GM19035 (cell line): Measurements from ENCODE around the gene ZNF28.
"Not testable (repeated sequence)": the region's sequence is repeated elsewhere in the genome, so short reads cannot be mapped to it uniquely, and the experiment has no call there.

Source experiments
- ATAC-seq: cut with Tn5 transposase; IDR thresholded peaks from one replicate; pipeline ENCODE4 v1.9.1; 2021; ENCODE audit not compliant: unreplicated experiment

The ZNF28 gene

GRCh38 chr19:52821204-52821960 lies at the start of gene ZNF28:
Gene ZNF28, minus strand, starts transcription at chr19:52821633. Its CDS starts 3,675 bp downstream, at chr19:52817958.
- ATAC-seq = peak; percentile 97

GRCh38 chr19:52868031-52868430 lies 46.6 kb upstream of the ZNF28 start:
- not testable (repeated sequence) for ATAC-seq

GRCh38 chr19:52857378-52858191 lies 36.2 kb upstream of the ZNF28 start, which contains the start of gene ZNF468:
Gene ZNF468, minus strand, starts transcription at chr19:52857619. Its CDS starts 3,347 bp downstream, at chr19:52854272.
- ATAC-seq = peak; percentile 99

GRCh38 chr19:52856540-52857377 lies 35.3 kb upstream of the ZNF28 start:
- ATAC-seq = not testable (repeated sequence)

GRCh38 chr19:52847352-52847751 lies 25.9 kb upstream of the ZNF28 start:
- not testable (repeated sequence) for ATAC-seq

GRCh38 chr19:52840825-52841465 lies 19.5 kb upstream of the ZNF28 start:
- not testable (repeated sequence) for ATAC-seq

- ATAC-seq = not testable (repeated sequence)
Observed at GRCh38 chr19:52834289-52834688, 12.9 kb upstream of the ZNF28 start.

- ATAC-seq = not testable (repeated sequence)
Observed at GRCh38 chr19:52833541-52833940, 12.1 kb upstream of the ZNF28 start.

GRCh38 chr19:52829866-52830265 lies 8.4 kb upstream of the ZNF28 start:
- not testable (repeated sequence) for ATAC-seq

- no peak for ATAC-seq
Observed at GRCh38 chr19:52825765-52826164, 4.3 kb upstream of the ZNF28 start.

GRCh38 chr19:52823676-52824075 lies 2.2 kb upstream of the ZNF28 start:
- no peak for ATAC-seq

- peak; percentile 16 for ATAC-seq
Observed at GRCh38 chr19:52820472-52821203, 795 bp downstream of the ZNF28 start.

GRCh38 chr19:52809801-52810200 lies 11.6 kb downstream of the ZNF28 start:
- no peak for ATAC-seq

- ATAC-seq = not testable (repeated sequence)
Observed at GRCh38 chr19:52799950-52800640, 21.3 kb downstream of the ZNF28 start.

GRCh38 chr19:52789440-52789839 lies 32.0 kb downstream of the ZNF28 start:
- ATAC-seq = no peak

- ATAC-seq = peak; percentile 94
Observed at GRCh38 chr19:52786464-52787354, 34.7 kb downstream of the ZNF28 start, which contains the start of gene ZNF600. Gene ZNF600, minus strand, starts transcription at chr19:52786791. Its CDS starts 7,903 bp downstream, at chr19:52778888.

- peak; percentile 23 for ATAC-seq
Observed at GRCh38 chr19:52786078-52786463, 35.4 kb downstream of the ZNF28 start.

- ATAC-seq = no peak
Observed at GRCh38 chr19:52785506-52785905, 35.9 kb downstream of the ZNF28 start.
